ENCODE results near the gene B4GALNT1.

Gene B4GALNT1

GRCh38 chr12:57626111-57626920 lies 6.7 kb downstream of the B4GALNT1 start:
- no peak for DNase-seq (ENCODE audit: extremely low read depth, low read depth)
- no peak overlapping the region for H3K4me3 ChIP-seq (replicated peaks; ENCODE audit: low read depth, low read length)
- no peak for TF ChIP-seq CTCF (IDR thresholded peaks at IDR 0.05; ENCODE audit: low read depth, low read length, missing control alignments)

GRCh38 chr12:57625261-57626032 lies 7.6 kb downstream of the B4GALNT1 start:
- no peak for DNase-seq (ENCODE audit: extremely low read depth, low read depth)
- H3K4me3 ChIP-seq (replicated peaks; ENCODE audit: low read depth, low read length), result no peak overlapping the region
- no peak for TF ChIP-seq CTCF (IDR thresholded peaks at IDR 0.05; ENCODE audit: low read depth, low read length, missing control alignments)

GRCh38 chr12:57624441-57625220 lies 8.4 kb downstream of the B4GALNT1 start:
- DNase-seq (ENCODE audit: extremely low read depth, low read depth), result no peak
- no peak overlapping the region for H3K4me3 ChIP-seq (replicated peaks; ENCODE audit: low read depth, low read length)
- no peak for TF ChIP-seq CTCF (IDR thresholded peaks at IDR 0.05; ENCODE audit: low read depth, low read length, missing control alignments)

GRCh38 chr12:57623811-57624390 lies 9.1 kb downstream of the B4GALNT1 start:
- no peak for DNase-seq (ENCODE audit: extremely low read depth, low read depth)
- H3K4me3 ChIP-seq (replicated peaks; ENCODE audit: low read depth, low read length), result no peak overlapping the region
- TF ChIP-seq CTCF (IDR thresholded peaks at IDR 0.05; ENCODE audit: low read depth, low read length, missing control alignments), result no peak

- no peak for DNase-seq (ENCODE audit: extremely low read depth, low read depth)
- TF ChIP-seq CTCF (IDR thresholded peaks at IDR 0.05; ENCODE audit: low read depth, low read length, missing control alignments), result no peak
- no peak overlapping the region for H3K4me3 ChIP-seq (replicated peaks; ENCODE audit: low read depth, low read length)
Measured at GRCh38 chr12:57623385-57623784, 9.6 kb downstream of the B4GALNT1 start.
